Endothelial cell of umbilical vein (primary cell): ENCODE results near the gene TMEM59L. TPM values are rescaled to one million over a fixed set of nuclear protein-coding genes. Genes with fewer than 3 reads are reported as not detected.

ENCODE experiments used
- BruUV-seq: library from RNA; stranded (reverse); fragments of 400-500 nt; replicated peaks from 2 replicates; lab custom pipeline; 2021; lab: Mats Ljungman, UMichigan
- CTCF ChIA-PET: fragments of 300-600, 350-600 bp; sonication (Branson Sonifier 250); formaldehyde crosslinking; loops from one replicate; lab custom pipeline; 2021; ENCODE audit warnings: antibody characterized with exemption, inconsistent platforms; lab: Charles Lee
- POLR2A ChIA-PET: fragments of 300-600, 350-600 bp; sonication (Branson Sonifier 250); formaldehyde crosslinking; loops from one replicate; lab custom pipeline; 2021; ENCODE audit warnings: antibody characterized with exemption, inconsistent platforms; lab: Charles Lee
- DNase-seq: peaks from one replicate; pipeline ENCODE4 v3.0.0-alpha.2; 2011; ENCODE audit warnings: low read depth, low spot score
- FAIRE-seq: peaks from 2 replicates; lab custom pipeline; 2011; peaks lifted over from hg19 to GRCh38; lab: Jason Lieb, UNC
- H2AFZ ChIP-seq: 2 replicates; pipeline ENCODE4 v1.6.0; 2012; ENCODE audit warnings: low read depth, low read length, control low read depth, inconsistent platforms
- H3K27ac ChIP-seq: 2 replicates; pipeline ENCODE4 v1.5.1; 2011; ENCODE audit warnings: low read depth, mild to moderate bottlenecking, control low read depth, low read length, moderate library complexity; ENCODE audit not compliant: insufficient read depth
- H3K27me3 ChIP-seq, 2 experiments: 2 replicates each; pipeline versions ENCODE4 v1.6.0 to v1.6.1; 2011; ENCODE audit warnings: low read length in 2 of 2, mixed read lengths in 1 of 2; ENCODE audit not compliant: control insufficient read depth in 2 of 2, insufficient read depth in 2 of 2
- H3K36me3 ChIP-seq, 2 experiments: 2 replicates in 1 of 2; 3 replicates in 1 of 2; pipeline ENCODE4 v1.5.1; 2011; ENCODE audit warnings: low read length in 2 of 2, mild to moderate bottlenecking in 1 of 2, moderate library complexity in 1 of 2; ENCODE audit not compliant: control insufficient read depth in 2 of 2, insufficient read depth in 2 of 2; ENCODE audit errors: extremely low read depth in 1 of 2
- H3K4me1 ChIP-seq: 3 replicates; pipeline ENCODE4 v1.5.1; 2011; ENCODE audit warnings: mild to moderate bottlenecking, low read length; ENCODE audit not compliant: control insufficient read depth, insufficient read depth; ENCODE audit errors: extremely low read depth
- H3K4me2 ChIP-seq: 2 replicates; pipeline ENCODE4 v1.6.1; 2011; ENCODE audit warnings: low read length, control low read depth, mixed read lengths; ENCODE audit not compliant: insufficient read depth
- H3K4me3 ChIP-seq, 3 experiments: fragments of 200-600 bp in 1 of 3; sonication (generic), shearing (Covaris generic) in 1 of 3; replicated peaks in 1 of 3; 2 replicates each; pipeline ENCODE4 v1.5.1; 2011 to 2016; ENCODE audit warnings: control low read depth in 3 of 3, low read length in 3 of 3, mild to moderate bottlenecking in 2 of 3, inconsistent platforms in 1 of 3, low read depth in 1 of 3, moderate library complexity in 1 of 3; ENCODE audit not compliant: insufficient read depth in 1 of 3
- H3K79me2 ChIP-seq: 2 replicates; pipeline ENCODE4 v1.6.0; 2012; ENCODE audit warnings: low read length, inconsistent platforms; ENCODE audit not compliant: control insufficient read depth, insufficient read depth
- H3K9ac ChIP-seq: replicated peaks from 2 replicates; pipeline ENCODE3; 2011; ENCODE audit warnings: low read length, control low read depth; ENCODE audit not compliant: insufficient read depth; ENCODE audit errors: extremely low read depth
- H3K9me1 ChIP-seq: replicated peaks from 3 replicates; pipeline ENCODE4 v1.6.0; 2011; ENCODE audit warnings: mild to moderate bottlenecking, low read length; ENCODE audit not compliant: control insufficient read depth, insufficient read depth; ENCODE audit errors: extremely low read depth
- H3K9me3 ChIP-seq: replicated peaks from 2 replicates; pipeline ENCODE4 v1.5.1; 2012; ENCODE audit warnings: low read length, inconsistent platforms; ENCODE audit not compliant: control insufficient read depth, insufficient read depth
- H4K20me1 ChIP-seq: replicated peaks from 2 replicates; pipeline ENCODE3; 2011; ENCODE audit warnings: mild to moderate bottlenecking, low read length; ENCODE audit not compliant: control insufficient read depth, insufficient read depth; ENCODE audit errors: extremely low read depth
- EZH2 ChIP-seq: IDR thresholded peaks from 2 replicates; pipeline ENCODE4 v1.6.1; 2012; ENCODE audit warnings: borderline replicate concordance, low read depth, mild to moderate bottlenecking, moderate library complexity, low read length, inconsistent platforms; ENCODE audit not compliant: severe bottlenecking
- FOS ChIP-seq: IDR thresholded peaks from 2 replicates; pipeline ENCODE4 v1.6.1; 2011; ENCODE audit warnings: mild to moderate bottlenecking, low read length, moderate library complexity, borderline replicate concordance; ENCODE audit not compliant: insufficient read depth
- GATA2 ChIP-seq: IDR thresholded peaks from 2 replicates; pipeline ENCODE4 v1.7.0; 2011; ENCODE audit warnings: low read depth, mild to moderate bottlenecking, moderate library complexity, mixed read lengths, low read length; ENCODE audit not compliant: insufficient read length, insufficient read depth
- JUN ChIP-seq: IDR thresholded peaks from 2 replicates; pipeline ENCODE4 v1.6.1; 2011; ENCODE audit warnings: borderline replicate concordance, low read depth; ENCODE audit not compliant: insufficient read length, insufficient read depth
- MYC ChIP-seq: IDR thresholded peaks from one replicate; pipeline ENCODE4 v1.6.1; 2011; ENCODE audit warnings: mild to moderate bottlenecking, low read depth, low read length
- POLR2A ChIP-seq: IDR thresholded peaks from 2 replicates; pipeline ENCODE4 v1.6.1; 2012; ENCODE audit warnings: low read depth, mild to moderate bottlenecking, control low read depth, low read length
- POLR2AphosphoS5 ChIP-seq: IDR thresholded peaks from 2 replicates; pipeline ENCODE4 v1.6.1; 2012; ENCODE audit warnings: low read depth, mild to moderate bottlenecking, control low read depth, low read length, moderate library complexity; ENCODE audit not compliant: insufficient read depth
- dilution Hi-C: fragments of 300-500 bp; cut with MboI; formaldehyde crosslinking; loops from one replicate; pipeline ENCODE4 v1.15.0; 2019; ENCODE audit warnings: low sequenced_read_pairs; ENCODE audit not compliant: extremely low pct_ligation_motif_present
- intact Hi-C: fragments of 100-400 bp; cut with micrococcal nuclease; formaldehyde crosslinking; loops from one replicate; pipeline ENCODE4 v1.10.0; 2022
- polyA plus RNA-seq, 4 experiments: library from polyadenylated mRNA; depleted of rRNA in 3 of 4; stranded (reverse) in 3 of 4; unstranded in 1 of 4; fragments of >200 nt; gene quantifications; 2 replicates each; pipeline versions ENCODE4 v1.2.1 to v1.2.3, GENCODE V29; 2011 to 2012; ENCODE audit warnings: missing spikeins in 1 of 4
- total RNA-seq: library from RNA; stranded (reverse); gene quantifications from 2 replicates; pipeline ENCODE4 v1.2.3, GENCODE V29; 2021
- TF ChIP-seq, protein P1 (sequence below), 2 donors: IDR thresholded peaks; 1 replicate in 1 of 2; 2 replicates in 1 of 2; pipeline ENCODE4 v1.5.1; 2011; ENCODE audit warnings: low read length in 2 of 2, mild to moderate bottlenecking in 2 of 2, moderate library complexity in 2 of 2, control low read depth in 1 of 2, inconsistent platforms in 1 of 2, low read depth in 1 of 2; ENCODE audit not compliant: insufficient read depth in 1 of 2; ENCODE audit errors: extremely low read depth in 1 of 2
- TF ChIP-seq, protein P2 (sequence below): IDR thresholded peaks from 2 replicates; pipeline ENCODE4 v1.6.1; 2011; ENCODE audit not compliant: insufficient read depth, insufficient read length

Gene TMEM59L
- total and polyA plus RNA-seq, 2 donors (not counting 3 experiments of a cell fraction or from before 2014, with no cell fraction given): 0.43 to 0.97 TPM

DNA sequence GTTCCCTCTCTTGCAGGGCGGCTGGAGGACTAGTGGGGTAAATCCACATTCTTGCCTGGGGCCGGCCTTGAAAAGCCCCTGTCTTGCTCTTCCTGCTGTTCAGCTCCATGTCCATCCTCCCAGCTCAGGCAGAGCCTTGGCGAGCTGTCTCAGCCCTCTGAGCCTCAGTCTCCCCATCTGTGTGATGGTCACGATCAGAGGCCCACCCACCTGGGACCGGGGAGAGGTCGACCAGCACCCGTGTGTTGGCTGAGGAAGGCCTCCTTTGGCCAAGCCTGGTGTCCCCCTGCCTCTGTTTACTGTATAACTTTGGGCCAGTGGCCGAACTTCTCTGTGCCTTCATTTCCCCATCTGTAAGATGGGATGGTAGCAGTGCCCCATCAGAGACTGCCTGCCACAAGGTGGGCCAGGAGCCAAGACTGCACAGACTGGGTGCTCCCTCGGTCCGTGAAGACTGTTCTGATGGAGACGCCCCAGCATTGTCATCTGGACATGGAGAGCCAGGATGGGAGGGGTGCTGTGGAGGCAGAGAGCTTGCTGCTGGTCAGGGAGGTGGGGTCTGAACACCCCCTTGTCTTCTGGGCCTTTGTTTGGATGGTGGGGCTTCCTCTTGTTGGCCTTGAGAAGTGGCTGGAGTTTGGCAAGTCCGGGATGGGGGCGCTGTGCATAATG, 42.6 kb downstream of the TMEM59L start:
- H3K9me1 ChIP-seq: no peaks in the 10 kb centered on the region
- FAIRE-seq: no peak
- intact Hi-C loops: no loop called here

More for the DNA sequence above, 42.6 kb downstream of the TMEM59L start:
- H3K4me1 ChIP-seq: peaks cover 11% of the 10 kb centered on the region
- no peak overlapping the region for H2AFZ ChIP-seq
- H3K9me3 ChIP-seq: no peaks in the 10 kb centered on the region
- no peaks in the 10 kb centered on the region for H3K79me2 ChIP-seq
- no peaks in the 10 kb centered on the region for H3K36me3 ChIP-seq
- CTCF ChIA-PET: no interaction called here
- H3K9ac ChIP-seq: no peak overlapping the region
- H3K27me3 ChIP-seq: no peaks in the 10 kb centered on the region
- BruUV-seq: no TSS peak
- POLR2A ChIA-PET: no interaction called here
- H4K20me1 ChIP-seq: no peaks in the 10 kb centered on the region
- DNase-seq: no peak
- TF ChIP-seq JUN (no peak), MYC (no peak), GATA2 (no peak), POLR2A (no peak), EZH2 (no peak), FOS (no peak), POLR2AphosphoS5 (no peak)
- TF ChIP-seq, protein P1, sequence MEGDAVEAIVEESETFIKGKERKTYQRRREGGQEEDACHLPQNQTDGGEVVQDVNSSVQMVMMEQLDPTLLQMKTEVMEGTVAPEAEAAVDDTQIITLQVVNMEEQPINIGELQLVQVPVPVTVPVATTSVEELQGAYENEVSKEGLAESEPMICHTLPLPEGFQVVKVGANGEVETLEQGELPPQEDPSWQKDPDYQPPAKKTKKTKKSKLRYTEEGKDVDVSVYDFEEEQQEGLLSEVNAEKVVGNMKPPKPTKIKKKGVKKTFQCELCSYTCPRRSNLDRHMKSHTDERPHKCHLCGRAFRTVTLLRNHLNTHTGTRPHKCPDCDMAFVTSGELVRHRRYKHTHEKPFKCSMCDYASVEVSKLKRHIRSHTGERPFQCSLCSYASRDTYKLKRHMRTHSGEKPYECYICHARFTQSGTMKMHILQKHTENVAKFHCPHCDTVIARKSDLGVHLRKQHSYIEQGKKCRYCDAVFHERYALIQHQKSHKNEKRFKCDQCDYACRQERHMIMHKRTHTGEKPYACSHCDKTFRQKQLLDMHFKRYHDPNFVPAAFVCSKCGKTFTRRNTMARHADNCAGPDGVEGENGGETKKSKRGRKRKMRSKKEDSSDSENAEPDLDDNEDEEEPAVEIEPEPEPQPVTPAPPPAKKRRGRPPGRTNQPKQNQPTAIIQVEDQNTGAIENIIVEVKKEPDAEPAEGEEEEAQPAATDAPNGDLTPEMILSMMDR (IDR thresholded peaks at IDR 0.05; ENCODE audit: extremely low read depth in 1 of 2, insufficient read depth in 1 of 2, low read depth in 1 of 2, low read length in 2 of 2): no peak
- TF ChIP-seq, protein P2, sequence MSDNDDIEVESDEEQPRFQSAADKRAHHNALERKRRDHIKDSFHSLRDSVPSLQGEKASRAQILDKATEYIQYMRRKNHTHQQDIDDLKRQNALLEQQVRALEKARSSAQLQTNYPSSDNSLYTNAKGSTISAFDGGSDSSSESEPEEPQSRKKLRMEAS: no peak
- dilution Hi-C loops: no loop called here
- no peak overlapping the region for H3K27ac ChIP-seq
- no peak overlapping the region for H3K4me3 ChIP-seq
- H3K4me2 ChIP-seq: no peak overlapping the region
